Stimulated activated CD8-positive, alpha-beta memory T cell treated with anti-CD3 and anti-CD28 coated beads, Interleukin-2, amount 100 ng/mL, for 1 hour (primary cell): Measurements from ENCODE around the gene F2RL2.

Source experiments
- DNase-seq, 2 donors: peaks; one replicate each; pipeline ENCODE4 v3.0.0-alpha.2; 2020; ENCODE audit warnings: low read depth in 2 of 2

The F2RL2 gene, protein sequence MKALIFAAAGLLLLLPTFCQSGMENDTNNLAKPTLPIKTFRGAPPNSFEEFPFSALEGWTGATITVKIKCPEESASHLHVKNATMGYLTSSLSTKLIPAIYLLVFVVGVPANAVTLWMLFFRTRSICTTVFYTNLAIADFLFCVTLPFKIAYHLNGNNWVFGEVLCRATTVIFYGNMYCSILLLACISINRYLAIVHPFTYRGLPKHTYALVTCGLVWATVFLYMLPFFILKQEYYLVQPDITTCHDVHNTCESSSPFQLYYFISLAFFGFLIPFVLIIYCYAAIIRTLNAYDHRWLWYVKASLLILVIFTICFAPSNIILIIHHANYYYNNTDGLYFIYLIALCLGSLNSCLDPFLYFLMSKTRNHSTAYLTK

DNA sequence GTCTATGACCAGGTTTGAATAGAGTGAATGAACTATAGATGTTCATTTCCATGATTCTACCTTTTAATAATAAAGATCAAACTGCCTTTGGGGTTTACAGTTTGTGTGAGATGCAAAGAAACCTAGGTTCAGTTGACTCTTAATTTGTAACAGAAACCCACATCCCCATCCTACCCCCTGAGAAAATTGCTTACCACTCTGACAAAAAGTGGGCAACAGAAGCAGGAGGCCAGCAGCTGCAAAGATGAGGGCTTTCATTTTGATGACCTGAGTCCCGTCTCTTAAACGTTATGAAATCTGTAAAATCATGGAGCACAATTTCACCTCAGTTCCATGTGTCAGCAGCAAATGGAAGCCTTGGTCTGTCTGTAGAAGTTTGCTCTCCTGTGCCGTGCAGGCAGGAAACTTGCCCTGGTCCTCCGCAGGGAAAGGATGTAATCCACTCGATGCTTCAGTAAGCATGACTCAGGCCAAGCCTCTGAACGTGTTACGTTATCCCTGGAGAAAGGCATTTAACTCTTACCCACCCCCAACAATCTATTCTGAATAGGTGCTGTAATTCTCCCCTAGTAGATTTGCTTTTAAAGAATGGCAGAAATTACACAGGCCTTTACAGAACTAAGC, at the start of gene F2RL2:
Gene F2RL2, minus strand, starts transcription at position 431 of the 624 bp plus-strand sequence. Its CDS starts 173 bp downstream, at position 258.
- DNase-seq, result no peak

DNA sequence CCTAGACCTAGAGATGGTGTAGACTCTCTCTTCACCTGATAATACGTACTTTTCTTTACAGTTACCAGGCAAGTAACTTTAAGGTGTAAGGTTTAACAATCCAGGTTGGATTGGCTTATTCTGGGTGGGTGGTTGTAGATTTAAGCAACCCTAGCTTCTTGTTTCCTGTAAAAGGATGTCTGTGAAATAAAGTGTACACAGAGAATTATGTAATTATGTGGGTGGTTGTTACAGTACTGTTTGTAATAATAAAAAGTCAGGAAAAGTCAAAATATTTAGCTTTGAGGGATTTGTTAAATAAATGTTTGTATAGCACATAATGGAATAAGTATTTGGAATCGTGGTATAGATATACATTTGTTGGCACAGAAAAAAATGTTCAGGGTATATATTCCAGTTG, 49.0 kb upstream of the F2RL2 start:
- DNase-seq, result no peak

DNA sequence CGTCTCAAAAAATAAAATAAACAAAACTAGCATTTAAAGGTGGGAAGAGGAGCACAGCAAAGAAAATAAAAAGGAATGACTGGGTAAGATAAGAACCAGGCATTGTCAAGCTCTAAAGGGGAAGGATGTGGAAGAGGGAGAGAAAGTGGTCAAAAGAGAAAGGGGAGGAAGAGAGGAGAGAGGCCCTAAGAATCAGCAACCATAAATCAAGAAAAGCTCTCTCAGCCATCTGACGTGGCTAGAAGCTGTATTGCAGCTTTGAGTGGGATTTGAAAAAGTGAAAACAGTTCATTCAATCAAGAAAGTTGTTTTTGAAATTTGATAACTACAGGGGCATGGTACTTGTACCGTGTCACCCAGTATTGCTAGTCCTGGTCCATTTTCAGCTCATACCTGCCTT, 47.3 kb upstream of the F2RL2 start:
- DNase-seq, result no peak

DNA sequence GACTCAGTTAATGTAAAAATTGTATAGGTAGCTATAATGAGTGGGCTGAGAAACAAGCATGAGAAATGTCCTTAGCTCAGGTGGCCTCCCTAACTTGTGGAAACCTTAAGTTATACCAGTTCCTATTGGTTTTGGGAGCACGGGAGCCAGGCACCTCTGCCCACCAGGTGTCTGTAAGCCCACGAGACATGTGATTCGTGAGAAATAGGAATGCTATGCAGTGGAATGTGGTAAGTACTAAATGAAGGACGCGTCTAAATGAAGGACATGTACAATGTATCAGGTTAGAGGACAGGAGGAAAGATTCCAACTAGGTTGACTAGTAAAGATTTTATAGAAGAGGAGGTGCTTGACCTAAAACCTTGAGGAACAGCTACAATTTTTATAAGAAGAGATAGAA, 46.0 kb upstream of the F2RL2 start:
- DNase-seq, result no peak

DNA sequence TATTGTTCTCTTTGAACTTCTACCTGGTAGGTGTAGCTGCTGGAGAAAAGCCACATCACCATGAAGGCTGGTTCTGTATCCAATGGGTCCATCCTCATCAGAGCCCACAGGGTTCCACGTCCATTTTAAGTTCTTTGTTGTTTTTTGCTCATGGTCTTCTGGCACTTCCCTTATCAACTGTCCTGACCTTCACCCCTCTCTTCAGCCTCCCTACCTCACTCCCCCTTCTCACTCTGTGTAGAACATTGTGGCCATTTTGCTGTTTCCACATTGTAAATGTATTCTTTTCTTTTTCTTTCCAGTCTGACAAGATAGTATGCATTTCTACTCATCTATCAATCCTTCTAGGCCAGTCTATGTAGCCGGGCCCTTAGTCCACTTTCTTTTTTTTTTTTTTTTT, 44.3 kb upstream of the F2RL2 start:
- DNase-seq, result no peak

DNA sequence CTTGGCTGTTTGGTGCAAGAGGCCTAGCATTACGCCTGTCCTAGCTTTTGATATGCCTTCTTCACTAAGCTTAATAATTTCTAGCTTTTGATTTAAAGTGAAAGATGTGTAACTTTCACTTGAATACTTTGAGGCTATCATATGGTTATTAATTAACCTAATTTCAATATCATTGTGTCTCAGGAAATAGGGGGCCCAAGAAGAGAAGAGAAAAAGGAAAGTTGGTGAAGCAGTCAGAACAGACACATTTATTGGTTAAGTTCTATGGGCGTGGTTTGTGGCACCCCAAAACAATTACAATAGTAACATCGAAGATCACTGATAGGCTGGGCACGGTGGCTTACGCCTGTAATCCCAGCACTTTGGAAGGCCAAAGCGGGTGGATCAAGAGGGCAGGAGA, 40.9 kb upstream of the F2RL2 start:
- no peak for DNase-seq

DNA sequence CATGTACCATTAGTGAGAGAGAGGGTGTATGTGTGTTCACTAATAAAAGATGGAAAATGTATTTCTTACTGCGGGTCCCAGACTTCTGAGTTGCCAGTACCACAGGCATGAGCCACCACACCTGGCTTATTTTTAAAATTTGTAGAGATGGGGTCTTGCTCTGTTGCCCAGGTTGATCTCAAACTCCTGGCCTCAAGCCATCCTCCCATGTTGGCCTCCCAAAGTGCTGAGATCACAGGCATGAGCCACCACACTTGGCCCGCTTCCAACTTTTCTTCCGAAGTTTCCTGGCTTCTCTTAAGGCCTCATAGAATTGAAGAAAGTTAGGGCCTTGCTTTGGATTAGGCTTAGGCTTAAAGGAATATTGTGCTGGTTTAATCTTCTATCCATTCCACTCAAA, 40.4 kb upstream of the F2RL2 start:
- no peak for DNase-seq

DNA sequence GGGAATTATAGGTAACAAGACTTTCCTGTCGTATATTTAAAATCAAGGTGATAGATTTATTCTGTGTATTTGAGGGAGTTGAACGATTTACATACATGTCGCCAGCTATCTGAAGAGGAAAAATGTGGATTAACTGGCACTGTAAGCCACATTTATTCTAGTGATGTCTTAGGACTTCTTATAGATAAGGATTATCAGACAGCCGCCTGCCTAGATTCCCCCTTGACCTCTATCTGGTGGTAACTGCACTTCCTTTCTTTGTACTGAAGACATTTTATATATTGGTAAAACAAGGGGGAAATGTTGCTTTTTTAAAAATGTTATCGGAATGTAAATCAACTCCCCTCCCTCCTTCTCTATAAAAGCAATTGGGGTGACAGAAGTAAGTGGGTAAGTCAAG, 39.3 kb upstream of the F2RL2 start:
- no peak for DNase-seq

DNA sequence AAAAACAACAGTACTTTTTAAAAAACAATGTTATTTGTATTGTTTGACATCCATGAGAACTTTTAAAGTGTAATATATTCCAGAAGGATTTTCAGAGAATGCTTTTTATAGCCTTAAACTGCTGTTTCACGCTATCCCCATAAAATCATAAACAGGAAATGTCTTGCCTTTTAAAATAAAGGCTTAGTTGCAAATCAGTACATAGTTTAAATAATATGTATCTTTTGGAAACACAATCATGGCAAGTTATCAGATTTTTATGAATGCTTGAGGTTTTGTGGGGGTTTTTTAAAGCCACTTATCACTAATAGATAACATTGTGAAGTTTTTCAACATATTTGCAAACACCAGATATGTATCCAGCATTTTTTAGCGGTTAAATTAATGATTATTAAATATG, 37.2 kb upstream of the F2RL2 start:
- no peak for DNase-seq

DNA sequence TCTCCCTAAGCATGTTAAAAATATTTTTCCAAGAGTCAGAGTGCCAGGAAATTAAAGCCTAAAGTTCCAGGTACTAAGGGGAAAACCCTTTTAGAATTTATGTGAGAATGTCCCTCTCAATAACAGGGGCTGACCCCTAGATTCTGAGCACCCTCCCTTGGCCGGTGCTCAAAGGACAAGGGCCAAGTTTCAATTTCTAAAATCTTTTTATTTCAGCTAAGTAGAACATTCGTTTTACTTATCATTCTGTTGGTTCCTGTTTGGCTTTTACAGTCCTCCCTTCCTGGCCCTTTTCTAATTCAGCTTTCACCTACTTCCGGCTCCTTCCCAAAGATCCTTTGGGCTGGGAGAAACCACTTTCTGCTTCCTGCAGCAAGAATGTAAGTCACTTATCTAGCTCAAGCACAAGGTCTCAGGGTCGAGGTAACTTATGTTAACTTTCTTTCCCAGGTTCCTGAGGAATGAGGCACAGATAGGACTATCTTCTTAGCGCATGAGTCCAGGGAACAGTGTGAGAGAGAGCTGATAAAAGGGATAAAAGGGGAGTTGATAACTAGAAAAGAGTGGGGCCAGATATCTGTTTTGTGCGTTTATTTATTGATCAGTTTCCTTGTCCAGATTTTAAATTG, 34.6 kb upstream of the F2RL2 start:
- DNase-seq, result no peak

DNA sequence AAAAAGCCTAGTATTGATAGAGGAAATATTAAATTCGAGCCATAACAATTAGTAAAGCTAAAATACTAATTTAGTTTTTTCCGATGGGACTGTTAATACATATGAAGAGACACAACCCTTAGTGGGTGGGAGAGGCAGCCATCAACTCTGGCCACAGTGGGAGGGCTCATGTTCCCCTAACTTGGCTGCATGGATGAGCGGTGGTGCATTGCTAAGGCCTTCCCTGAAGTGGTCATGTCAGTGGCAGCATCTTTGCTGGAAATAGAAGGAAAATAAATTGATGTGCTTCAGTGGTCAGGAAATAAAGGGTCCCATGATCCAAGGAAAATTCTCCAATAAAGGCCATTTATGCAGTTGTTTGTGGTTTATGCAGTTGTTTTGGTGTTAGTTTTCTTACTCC, 33.9 kb upstream of the F2RL2 start:
- DNase-seq, result no peak

DNA sequence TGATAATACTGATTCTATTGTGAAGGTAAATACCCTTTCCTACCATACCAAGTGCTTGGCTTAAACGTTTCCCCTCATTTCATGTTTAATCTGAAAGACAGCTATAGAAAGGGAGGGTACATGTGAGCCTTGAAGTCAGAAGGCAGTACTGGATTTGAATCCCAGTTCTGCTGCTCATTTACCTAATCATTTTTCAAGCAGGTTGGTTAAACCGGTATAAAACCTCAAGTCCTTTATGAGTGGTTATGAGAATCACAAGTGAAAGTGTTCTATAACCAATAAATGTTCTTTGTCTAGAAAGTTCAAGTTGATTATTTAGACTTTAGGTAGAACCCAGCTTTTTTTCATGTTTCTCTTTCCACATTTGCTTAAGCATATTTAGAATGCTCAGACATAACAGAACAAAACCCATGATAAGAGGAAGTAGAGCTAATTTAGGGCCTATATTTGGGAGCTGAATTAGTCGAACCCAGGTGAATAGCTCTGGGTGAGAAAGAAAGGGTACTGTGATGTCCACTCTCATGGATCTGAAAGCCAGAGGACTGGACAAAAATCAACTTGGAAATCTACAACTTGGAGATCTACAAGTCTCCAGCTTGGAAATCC, 29.7 kb upstream of the F2RL2 start:
- DNase-seq, result no peak

DNA sequence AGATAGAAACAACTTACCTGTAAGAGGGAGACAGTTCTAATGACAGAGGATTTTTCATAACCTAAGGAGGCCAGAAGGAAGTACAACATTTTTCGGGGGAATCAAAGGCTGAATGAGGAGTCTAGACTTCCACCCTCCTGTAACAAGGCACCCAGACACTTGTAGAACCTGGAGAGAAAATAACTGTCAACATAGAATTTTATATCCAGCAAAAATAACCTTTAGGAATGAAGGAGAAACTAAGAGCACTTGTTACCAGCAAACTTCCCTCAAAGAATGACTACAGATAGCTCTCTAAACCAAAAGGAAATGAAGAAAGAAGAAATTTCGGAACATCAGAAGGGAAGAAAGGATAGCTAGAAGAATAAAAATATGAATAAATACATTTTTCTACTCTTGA, 25.9 kb upstream of the F2RL2 start:
- no peak for DNase-seq

DNA sequence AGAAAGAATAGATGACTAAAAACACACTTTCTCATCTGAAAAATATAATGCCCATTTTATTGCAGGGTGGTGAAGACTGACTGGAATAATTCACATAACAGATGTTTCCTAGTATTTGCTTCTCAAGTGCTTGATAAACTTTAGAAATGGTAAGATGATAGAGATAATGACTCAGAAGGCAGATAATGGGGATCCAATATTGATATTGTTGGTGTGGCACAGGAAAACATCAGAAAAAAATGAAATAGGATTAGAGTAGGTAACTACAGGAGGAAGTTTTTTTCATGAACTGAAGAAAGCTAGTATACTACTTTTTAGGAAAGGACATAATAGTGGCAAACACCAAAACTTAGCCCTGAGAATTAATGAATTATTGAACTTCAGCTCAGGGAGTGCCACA, 20.2 kb upstream of the F2RL2 start:
- DNase-seq, result no peak

DNA sequence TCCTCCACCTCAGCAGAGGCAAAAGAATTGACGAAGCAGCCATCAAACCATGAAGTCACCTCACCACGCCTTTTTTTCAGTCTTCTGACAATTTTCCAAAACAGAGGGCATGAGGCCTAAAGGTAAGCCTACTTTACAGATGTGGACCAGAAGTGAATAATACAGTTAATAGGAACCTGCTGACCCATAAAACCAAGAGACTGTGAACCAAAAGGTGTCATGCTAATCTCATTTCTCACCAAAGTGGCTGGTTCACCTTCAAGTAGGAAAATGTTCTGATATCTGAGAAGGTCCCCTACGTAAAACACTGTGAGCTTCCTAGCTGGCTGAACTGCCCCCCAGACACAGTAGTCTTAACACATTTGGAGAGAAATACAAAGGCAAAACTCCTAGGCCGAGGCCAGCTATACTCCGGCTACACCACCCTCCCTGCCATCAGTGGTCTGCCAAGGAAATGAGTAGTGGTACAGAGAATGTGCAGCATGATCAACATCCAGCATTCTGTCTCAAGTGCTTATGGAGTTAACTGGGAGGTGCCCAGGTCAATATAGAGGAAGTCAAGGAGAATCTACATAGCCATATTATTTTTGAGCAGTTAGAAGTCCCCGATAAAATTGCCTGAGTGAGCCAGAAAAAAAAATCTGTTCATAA, 19.3 kb upstream of the F2RL2 start:
- DNase-seq, result no peak

DNA sequence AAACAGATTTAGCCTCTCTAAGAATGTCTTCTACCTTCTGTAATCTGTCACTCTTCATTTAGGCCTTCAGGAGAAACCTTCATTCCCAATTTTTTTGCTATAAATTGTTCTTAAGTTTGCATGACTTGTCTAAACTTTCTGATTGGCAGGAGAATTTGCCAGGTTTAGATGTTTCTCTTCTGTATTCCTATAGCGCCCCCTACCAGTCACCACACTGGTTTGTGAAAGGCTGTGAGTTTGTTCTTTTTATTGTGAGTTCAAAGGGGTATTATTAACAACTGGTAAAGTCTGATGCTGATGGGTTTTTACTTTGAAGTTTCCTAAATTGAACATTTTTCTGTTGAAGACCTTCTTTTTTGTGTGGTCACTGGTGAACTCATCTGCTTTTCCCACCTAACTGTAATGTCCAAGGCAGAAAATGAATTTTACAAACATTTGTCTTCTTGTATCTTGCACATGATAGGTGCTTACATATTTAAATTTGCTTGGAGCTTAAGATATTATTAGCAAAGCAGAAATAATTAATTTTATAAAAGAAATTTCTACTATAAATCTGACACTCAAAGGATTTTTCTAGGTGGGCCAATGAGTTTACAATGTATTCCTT, 18.4 kb upstream of the F2RL2 start:
- peak; percentile 15 to 35 for DNase-seq

DNA sequence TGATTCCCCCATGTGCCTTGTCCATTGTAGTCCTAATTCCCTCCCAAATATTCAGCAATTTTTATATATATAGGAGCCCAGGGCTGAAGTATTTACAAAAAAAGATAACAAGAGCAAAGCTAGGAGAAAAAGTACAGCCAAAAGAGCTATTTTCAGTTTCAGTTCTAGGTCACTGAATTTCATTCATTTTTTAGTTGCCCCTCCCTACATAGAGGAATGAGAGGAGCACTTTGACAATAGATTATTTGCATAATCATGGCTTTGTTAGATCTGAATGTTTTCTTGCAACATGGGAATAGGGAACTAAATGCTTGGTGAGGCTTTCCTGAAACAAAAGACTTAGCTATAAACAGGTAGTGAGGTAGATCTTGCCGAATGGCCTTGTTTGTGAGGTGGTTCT, 15.3 kb upstream of the F2RL2 start:
- no peak for DNase-seq

DNA sequence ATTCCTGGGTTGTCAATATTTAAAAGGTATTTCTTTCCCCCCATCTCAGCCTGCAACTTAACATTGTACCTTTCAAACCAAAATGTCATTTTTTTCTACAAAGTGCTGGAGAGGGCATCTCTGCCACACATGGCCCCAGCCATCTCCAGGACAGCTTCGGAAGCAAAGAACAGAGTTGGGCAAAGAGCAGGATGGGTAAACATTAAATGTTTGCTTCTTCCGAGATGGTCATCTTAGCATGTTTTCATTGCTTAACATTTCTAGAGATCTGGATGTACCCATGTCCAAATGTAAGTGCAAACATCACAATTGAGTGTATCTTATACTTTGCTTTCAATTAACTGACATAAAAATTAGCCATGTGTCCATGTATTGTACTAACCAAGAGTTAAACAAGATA, 14.3 kb upstream of the F2RL2 start:
- no peak for DNase-seq

DNA sequence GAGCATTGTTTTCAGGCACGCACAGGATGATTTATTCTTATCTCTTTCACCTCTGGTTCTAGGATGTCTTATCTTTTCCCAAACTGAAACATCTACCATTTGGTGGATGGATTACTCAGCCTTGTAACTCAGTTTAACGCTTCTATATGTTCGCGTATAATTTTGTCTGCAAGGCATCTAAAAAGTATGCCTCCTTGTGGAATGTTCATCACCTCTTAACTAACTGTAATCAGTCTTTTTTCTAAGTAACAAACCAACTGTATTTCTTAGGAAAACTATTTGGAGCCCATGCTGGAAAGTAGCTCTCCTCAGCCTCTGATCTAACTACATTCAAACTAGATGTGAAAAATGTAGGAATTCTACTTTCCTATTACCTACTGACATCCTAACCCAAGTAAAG, 11.5 kb upstream of the F2RL2 start:
- DNase-seq, result no peak

DNA sequence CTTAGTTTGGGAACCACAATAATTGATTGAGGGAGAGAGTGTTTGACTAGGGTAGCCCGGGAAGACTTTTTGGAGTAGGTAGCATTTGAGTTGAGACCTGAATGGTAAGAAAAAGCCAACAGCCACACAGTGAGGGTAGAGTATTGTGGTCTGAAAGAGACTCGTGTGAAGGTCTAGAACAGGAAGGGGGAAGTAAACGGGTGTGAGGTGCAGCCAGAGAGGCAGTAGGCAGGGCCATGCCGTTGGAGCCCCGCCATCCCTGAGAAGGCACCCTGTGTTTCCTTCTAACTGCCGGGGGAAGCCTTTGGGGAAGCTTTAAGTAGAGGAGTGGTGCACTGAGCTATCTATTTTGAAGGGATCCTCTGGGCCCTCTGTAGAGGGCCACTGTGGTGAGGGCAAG, 3.5 kb upstream of the F2RL2 start:
- no peak for DNase-seq

DNA sequence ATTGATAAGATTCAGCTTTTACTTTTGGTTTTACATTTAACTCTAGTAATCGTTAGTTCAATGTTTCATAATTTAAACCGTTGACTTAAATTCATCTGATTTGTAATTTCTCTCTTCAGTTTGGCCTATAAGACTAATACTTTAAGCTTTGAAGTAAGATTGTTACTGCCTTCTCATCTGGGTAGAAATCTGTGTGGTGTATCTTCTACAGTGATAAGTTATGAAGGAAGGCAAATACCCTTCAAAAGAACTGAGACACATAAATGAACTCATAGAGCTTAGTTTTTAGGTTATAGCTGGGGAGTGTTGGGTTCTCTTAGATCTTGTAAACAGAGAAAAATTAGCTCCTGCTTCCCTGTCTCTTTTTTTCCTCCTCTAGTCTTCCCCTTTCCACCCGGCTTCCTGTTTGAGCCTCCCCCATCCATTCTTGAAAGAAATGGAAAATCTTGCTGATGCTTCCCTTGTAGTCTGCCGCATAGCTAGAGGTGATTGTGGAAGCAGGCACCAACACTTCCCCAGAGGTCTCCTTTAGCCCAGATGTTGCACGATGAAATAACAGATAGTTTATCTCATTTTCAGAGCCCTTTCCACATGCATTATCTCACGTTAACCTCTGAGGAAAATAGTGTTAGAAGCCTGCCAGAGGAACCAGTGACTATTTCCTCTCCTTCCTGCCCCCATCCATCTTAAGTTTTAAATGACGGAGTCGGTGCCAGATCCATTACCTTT, 2.0 kb upstream of the F2RL2 start:
- no peak for DNase-seq
